ENCODE measurements around the gene CHST9.
"Not testable (repeated sequence)": the region's sequence is repeated elsewhere in the genome, so short reads cannot be mapped to it uniquely, and the experiment has no call there.

Gene CHST9, protein sequence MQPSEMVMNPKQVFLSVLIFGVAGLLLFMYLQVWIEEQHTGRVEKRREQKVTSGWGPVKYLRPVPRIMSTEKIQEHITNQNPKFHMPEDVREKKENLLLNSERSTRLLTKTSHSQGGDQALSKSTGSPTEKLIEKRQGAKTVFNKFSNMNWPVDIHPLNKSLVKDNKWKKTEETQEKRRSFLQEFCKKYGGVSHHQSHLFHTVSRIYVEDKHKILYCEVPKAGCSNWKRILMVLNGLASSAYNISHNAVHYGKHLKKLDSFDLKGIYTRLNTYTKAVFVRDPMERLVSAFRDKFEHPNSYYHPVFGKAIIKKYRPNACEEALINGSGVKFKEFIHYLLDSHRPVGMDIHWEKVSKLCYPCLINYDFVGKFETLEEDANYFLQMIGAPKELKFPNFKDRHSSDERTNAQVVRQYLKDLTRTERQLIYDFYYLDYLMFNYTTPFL

GRCh38 chr18:27185025-27185763 lies at the start of gene CHST9:
TSS of gene CHST9 (minus strand) at chr18:27185308. CDS start at chr18:27142809, 42,499 bp downstream.
- DNase-seq (ENCODE audit: low read depth) = no peak

DNA sequence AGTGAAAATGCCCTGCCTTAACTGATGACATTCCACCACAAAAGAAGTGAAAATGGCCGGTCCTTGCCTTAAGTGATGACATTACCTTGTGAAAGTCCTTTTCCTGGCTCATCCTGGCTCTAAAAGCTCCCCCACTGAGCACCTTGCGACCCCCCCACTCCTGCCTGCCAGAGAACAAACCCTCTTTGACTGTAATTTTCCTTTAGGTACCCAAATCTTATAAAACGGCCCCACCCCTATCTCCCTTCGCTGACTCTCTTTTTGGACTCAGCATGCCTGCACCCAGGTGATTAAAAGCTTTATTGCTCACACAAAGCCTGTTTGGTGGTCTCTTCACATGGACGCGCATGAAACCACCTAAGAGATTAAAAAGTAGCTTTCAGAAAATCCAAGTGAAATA lies 47.2 kb upstream of the CHST9 start:
- not testable (repeated sequence) for DNase-seq (ENCODE audit: low read depth)

- DNase-seq (ENCODE audit: low read depth) = not testable (repeated sequence)
These were observed 46.6 kb upstream of the CHST9 start for GRCh38 chr18:27231671-27232070.

DNA sequence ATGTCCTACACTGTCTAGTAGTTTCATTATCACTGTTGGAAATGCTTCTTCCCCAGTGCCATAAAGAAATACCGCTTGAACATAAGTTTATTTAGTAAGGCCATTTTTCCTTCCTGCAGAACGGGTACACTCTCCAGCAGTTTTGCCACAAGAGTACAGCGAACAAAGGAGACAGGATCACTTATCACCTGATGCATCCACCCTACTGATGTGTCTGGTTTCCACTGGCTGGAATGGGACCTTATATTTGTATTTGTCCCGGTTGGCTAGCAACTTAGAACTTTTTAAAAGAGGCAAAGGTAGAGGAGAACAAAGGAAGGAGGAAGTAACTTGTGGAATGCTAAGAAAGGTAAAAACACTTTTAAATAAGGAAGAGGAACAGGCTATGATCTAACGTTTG lies 46.1 kb upstream of the CHST9 start:
- DNase-seq (ENCODE audit: low read depth) = not testable (repeated sequence)

DNA sequence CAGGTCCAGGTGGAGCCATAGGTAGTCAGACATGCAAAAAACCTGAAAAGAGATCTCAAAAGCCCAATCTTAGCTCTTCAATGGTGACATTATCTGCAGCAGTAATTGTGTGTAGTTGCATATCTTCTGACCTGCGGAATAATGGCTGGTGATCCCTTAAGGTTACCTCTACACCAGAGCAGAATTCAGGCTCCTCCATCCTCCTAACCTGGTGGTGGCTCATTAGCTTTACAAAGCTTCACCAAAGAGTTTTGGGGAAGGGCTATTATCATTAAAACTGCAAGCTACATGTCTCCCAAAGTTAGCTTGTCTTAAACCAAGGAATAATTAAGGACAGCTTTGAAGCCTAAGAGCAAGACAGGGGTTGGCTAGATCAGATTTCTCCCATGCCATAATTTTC lies 42.6 kb upstream of the CHST9 start:
- no peak for DNase-seq (ENCODE audit: low read depth)

- no peak for DNase-seq (ENCODE audit: low read depth)
These were observed 41.5 kb upstream of the CHST9 start for GRCh38 chr18:27226556-27227075.

DNA sequence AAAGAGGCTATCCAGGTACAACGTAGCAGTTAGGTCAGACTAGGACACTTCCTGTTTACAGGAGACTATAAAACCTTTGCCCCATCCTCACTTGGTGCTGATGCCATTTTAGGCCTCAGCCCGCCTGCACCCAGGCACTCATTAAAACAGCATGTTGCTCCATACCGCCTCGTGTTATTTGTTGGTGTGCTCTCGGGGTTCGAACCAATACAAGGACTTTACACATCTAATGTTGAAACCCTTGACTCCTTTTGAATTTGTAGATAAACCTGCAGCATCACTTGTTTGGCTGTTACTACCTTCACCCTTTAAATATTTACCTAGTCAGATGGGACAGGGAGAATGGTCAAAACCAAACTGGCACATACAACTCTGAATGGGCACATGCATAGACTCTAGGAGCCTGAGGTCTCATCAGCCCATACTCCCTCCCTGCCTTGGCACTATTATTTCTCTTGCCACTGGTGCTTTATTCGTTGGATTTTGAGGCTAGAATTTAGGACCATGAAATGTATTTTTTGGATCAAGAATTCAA lies 40.9 kb upstream of the CHST9 start:
- no peak for DNase-seq (ENCODE audit: low read depth)

- no peak for DNase-seq (ENCODE audit: low read depth)
These were observed 38.6 kb upstream of the CHST9 start for GRCh38 chr18:27223526-27224291.

- DNase-seq (ENCODE audit: low read depth) = no peak
These were observed 29.7 kb upstream of the CHST9 start for GRCh38 chr18:27214831-27215230.

GRCh38 chr18:27213123-27213717 lies 28.1 kb upstream of the CHST9 start:
- DNase-seq (ENCODE audit: low read depth) = no peak

DNA sequence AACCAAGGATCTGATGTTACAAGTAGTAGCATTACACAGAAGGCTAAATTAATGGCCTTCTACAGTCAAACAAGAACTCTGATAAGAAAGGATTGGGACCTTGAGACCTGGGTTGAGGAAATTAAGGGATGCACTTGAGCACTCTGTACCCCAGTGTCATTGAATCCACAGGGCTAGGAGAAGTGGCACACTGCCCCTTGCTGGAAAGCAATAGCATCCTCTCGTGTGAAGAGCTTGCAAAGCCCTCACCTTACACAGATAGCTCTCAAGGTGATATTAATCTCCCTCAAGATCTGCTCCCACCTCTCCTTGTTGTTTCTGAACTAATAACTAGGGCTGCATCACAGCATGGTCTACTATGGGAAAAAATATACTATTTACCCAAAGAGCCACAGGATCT lies 26.5 kb upstream of the CHST9 start:
- DNase-seq (ENCODE audit: low read depth) = no peak

- DNase-seq (ENCODE audit: low read depth) = no peak
These were observed 21.3 kb upstream of the CHST9 start for GRCh38 chr18:27206411-27206810.

- DNase-seq (ENCODE audit: low read depth) = no peak
These were observed 17.6 kb upstream of the CHST9 start for GRCh38 chr18:27202741-27203140.

GRCh38 chr18:27198036-27198435 lies 12.9 kb upstream of the CHST9 start:
- no peak for DNase-seq (ENCODE audit: low read depth)

GRCh38 chr18:27188309-27188708 lies 3.2 kb upstream of the CHST9 start:
- DNase-seq (ENCODE audit: low read depth) = no peak

DNA sequence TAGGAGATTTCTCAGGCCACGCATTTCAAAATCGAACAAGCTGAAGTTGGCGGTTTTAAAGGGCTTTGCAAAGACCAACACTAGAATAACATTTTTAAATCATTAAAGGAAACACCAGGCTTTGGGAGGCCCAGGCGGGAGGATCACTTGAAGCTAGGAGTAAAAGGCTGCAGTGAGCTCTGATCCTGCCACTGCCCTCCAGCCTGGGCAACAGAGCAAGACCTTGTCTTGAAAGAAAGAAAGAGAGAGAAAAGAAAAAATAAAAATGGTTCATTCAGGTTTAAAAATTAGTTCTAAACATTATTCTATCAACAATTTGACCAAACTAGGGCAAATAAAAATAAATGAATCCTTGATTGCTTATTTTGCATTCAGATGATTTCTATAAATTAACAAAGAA lies 789 bp upstream of the CHST9 start:
- no peak for DNase-seq (ENCODE audit: low read depth)

DNA sequence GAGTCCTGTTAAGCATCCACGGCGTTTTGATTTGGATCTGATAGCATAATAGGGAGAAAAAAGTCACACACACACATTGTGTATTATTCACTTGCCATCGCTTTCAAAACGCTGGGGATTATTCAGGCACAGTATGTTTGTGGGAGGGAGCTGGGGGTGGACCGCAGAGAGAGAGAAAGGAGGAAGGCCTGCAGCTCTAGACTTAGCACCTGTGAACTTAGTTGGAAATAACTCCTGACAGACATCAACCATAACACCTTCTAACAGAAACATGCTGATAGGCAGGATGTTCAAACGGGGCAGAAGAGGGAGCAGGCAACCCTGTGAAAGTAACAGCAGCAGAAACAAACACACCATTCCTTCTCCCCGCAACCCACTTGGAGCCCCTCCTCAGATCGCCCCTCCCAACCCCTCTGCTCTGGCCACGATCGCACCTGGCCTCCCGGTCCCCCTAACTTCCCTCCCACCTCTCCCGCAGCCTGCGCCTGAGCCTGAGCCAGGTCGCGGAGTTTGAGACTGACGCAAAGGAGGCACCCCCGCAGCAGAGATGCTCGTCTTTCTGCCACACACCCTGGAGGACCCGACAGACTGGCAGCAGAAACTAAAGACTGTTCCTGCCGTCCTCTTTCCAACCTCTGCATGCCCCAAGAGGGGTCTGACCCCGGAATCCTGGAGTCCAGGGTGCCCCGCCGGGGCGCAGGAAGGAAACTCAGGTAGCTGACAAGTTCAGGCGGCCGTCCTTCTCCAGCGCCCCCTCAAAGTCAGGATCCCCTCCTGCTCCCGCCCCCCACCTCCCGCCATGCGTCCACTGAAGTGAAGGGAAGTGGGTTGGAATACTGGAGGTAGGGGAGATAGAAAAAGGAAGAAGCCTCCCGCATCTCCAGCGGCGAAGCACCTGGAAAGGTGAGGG lies 738 bp downstream of the CHST9 start:
- no peak for DNase-seq (ENCODE audit: low read depth)

GRCh38 chr18:27181726-27182125 lies 3.4 kb downstream of the CHST9 start:
- no peak for DNase-seq (ENCODE audit: low read depth)

DNA sequence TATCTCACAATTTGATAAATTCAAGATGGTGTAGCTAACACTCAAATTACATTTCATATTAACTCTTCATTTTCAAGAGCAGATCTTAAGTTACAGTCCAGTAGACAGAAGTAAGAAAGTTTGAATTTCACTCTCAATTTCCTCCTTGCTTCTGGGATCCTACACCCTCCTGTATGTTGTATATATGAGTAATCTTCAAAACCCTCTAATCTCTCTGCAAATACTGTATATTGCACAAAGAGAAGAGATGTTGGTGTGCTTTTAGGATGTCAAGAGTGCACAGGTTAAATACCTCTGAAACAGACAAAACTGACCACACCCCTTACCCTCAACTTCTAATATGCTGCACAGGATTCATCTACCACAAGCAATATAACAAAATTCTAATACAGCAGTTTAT lies 6.7 kb downstream of the CHST9 start:
- DNase-seq (ENCODE audit: low read depth) = no peak

DNA sequence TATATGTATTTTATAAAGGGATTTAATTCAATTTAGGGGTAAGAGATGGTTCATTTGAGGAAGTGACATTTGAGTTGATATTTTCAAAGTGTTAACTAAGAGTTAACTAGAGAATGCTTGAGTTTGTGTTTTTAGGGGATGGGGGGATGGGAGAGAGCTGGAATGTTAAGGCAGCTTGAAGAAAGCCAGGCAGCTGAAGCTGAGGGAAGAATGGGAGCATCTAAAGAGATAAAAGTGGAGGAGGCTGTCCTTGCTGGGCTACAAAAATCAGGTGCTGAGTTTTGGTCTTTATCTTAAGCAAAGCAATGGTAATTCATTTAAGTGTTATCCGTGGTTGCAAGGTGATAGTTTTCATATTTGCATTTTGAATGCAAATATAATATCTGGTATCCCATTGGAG lies 9.2 kb downstream of the CHST9 start:
- DNase-seq (ENCODE audit: low read depth) = no peak

- DNase-seq (ENCODE audit: low read depth) = no peak
These were observed 9.9 kb downstream of the CHST9 start for GRCh38 chr18:27175245-27175644.
